ENCODE results near the gene SLAMF1.
A peak's percentile ranks its signal among the peaks of the same experiment; 100 is the strongest.
"Not testable (repeated sequence)": the region's sequence is repeated elsewhere in the genome, so short reads cannot be mapped to it uniquely, and the experiment has no call there.

The SLAMF1 gene, protein sequence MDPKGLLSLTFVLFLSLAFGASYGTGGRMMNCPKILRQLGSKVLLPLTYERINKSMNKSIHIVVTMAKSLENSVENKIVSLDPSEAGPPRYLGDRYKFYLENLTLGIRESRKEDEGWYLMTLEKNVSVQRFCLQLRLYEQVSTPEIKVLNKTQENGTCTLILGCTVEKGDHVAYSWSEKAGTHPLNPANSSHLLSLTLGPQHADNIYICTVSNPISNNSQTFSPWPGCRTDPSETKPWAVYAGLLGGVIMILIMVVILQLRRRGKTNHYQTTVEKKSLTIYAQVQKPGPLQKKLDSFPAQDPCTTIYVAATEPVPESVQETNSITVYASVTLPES

DNA sequence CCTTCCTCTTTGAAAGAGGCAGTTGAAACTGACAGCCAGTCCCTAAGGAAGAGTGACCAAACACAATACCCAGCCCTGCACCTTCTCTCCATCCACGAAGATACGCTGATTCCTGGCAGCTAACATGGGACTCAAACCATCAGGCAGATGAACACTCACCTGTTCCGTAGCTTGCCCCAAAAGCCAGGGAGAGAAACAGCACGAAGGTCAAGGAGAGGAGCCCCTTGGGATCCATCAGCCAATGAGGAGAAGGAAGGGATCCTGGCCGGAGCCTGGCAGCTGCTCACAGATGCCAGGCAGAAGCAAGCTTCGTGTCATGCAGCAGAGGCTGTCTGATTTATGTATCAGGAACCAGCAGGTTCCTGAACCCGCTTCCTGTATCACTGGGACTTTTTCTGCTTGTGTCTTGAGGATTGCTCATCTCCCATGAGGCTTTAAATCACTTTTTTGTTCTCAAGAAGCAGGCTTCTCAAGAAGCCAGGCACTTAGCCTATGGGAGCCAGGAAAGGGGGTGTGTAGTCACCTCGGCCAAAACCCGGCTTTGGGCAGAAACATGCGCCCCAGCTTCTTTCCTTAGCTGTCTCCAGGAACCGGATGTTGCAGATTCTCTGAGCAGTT lies at the start of gene SLAMF1:
Gene SLAMF1, minus strand, starts transcription at position 334 of the 618 bp plus-strand sequence. Its CDS starts 99 bp downstream, at position 235.
- FAIRE-seq: no peak
- DNase-seq (ENCODE audit: insufficient read length, low spot score): no peak

- not testable (repeated sequence) for FAIRE-seq; DNase-seq (ENCODE audit: insufficient read length, low spot score)
Measured at GRCh38 chr1:160692390-160692789, 45.5 kb upstream of the SLAMF1 start.

- DNase-seq (ENCODE audit: insufficient read length, low spot score) (no peak), FAIRE-seq (no peak)
Measured at GRCh38 chr1:160685266-160685665, 38.4 kb upstream of the SLAMF1 start.

DNA sequence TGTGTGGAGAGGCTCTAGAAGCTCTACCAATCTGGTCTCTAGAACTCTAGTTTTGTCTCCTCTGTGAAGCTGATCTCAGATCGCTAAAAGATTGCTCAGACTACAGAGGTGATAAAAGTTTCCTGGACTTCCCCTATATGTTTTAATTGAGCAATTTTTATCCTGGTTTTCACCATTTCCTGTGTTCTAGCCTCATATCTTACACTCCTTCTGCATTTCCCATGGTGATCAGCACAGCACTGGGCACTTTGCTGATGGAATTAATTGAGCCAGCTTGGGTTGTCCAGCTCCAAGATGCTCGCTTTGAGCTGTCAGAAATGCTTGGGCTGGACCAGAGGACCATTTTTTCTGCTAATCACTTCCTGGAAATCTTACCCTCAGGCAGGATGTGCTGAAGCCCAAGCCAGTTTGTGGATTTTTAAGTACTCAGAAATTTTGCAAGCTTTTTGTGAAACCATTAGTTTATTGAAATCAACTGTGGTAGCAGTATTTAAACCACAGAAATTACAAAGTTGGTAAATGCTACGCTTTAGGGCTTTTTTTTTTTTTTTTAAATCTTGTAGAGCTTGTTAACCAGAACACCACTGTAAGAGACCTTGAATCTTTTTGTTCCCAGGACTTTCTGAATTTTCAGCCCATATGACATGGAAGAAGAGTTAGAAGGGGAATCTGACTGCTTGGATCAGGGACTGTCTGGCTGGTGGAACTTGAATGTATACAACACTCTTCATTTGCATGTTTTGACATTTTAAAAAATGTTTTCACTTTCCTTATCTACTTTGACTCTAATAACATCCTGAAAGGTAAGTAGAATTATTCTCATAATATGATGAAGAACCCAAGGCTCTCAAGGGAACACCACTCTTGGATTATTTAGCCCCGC lies 36.4 kb upstream of the SLAMF1 start:
- no peak for FAIRE-seq
- no peak for DNase-seq (ENCODE audit: insufficient read length, low spot score)

DNA sequence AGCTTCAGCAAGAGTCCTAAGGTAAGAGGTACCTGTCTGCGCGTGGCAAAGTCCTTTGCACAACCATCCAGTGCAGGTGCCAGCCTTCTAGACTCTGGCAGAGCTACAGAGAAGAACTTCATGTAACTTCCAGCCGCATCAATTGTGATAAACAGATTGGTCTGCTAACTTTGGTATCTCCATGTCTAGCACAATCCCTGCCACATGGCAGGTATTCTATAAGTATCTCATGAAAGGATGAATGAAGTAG lies 35.0 kb upstream of the SLAMF1 start:
- DNase-seq (ENCODE audit: insufficient read length, low spot score): no peak
- no peak for FAIRE-seq

- FAIRE-seq (no peak), DNase-seq (ENCODE audit: insufficient read length, low spot score) (peak; percentile 19)
Measured at GRCh38 chr1:160681066-160681890, 34.4 kb upstream of the SLAMF1 start.

- FAIRE-seq (no peak), DNase-seq (ENCODE audit: insufficient read length, low spot score) (no peak)
Measured at GRCh38 chr1:160680399-160680798, 33.6 kb upstream of the SLAMF1 start.

GRCh38 chr1:160679893-160680292 lies 33.0 kb upstream of the SLAMF1 start:
- DNase-seq (ENCODE audit: insufficient read length, low spot score) (no peak), FAIRE-seq (no peak)

- DNase-seq (ENCODE audit: insufficient read length, low spot score): no peak
- no peak for FAIRE-seq
Measured at GRCh38 chr1:160676869-160677597, 30.2 kb upstream of the SLAMF1 start.

- FAIRE-seq (no peak), DNase-seq (ENCODE audit: insufficient read length, low spot score) (peak; percentile 37)
Measured at GRCh38 chr1:160675641-160676410, 29.0 kb upstream of the SLAMF1 start.

GRCh38 chr1:160674415-160674814 lies 27.6 kb upstream of the SLAMF1 start:
- DNase-seq (ENCODE audit: insufficient read length, low spot score) (no peak), FAIRE-seq (no peak)

- DNase-seq (ENCODE audit: insufficient read length, low spot score) (no peak), FAIRE-seq (no peak)
Measured at GRCh38 chr1:160672789-160673695, 26.2 kb upstream of the SLAMF1 start.

DNA sequence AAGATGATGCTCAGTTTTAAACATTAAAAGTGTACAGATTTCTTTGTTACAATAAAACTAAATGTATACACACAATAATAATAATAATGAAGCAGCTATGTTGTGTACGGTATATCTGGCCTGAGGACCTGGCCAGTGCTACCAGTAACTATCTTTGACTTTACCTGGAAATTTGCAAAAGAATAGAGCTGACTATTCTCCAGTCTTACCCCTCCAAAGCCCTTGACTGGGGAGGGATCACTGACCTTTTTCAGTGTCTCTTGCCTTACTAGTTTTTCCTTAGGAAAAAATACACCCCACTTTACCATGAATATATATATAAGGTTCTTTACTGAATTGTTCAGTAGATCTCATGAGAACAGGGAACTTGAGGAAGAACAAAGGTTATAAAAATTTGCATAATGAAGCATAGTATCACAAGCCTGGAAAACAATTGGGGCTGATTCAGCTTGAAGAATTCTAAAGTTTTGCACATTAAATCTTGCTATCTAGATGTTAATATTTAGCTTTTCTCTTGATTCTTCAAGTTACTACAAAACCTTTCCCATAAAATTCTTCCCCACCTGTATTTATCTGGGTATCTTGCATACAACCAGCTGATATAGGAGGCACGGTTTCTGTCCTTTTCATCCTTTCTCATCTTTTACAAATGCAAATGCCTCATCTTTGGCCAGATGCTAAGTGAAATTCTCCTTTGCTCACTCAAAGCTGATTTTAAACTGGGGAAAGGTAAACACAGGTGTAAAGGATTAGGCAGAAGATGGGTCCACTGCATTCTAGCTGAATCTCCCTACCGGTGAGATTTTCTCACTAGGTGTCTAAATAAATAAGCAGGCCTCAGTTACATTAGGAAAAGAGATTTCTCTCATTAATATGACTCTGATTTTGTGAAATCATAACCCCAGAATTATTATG lies 25.0 kb upstream of the SLAMF1 start:
- FAIRE-seq: no peak
- DNase-seq (ENCODE audit: insufficient read length, low spot score): no peak

DNA sequence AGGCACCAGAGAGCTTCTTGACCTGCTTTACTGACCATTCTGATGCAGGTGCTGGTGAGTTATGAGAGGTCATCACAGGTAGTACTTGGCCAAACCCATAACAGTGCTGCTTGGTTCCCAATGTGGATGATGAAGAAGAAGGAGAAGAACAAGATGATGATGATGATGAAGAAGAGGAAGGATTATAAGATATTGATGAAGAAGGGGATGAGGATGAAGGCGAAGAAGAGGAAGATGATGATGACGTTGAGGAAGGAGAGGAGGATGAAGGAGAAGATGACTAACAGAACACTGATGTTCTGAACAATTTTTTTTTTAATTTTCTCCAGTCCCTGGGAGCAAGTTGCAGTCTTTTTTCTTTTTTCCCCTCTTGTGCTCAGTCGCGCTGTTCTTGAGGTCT lies 23.9 kb upstream of the SLAMF1 start:
- no peak for FAIRE-seq
- DNase-seq (ENCODE audit: insufficient read length, low spot score): no peak

DNA sequence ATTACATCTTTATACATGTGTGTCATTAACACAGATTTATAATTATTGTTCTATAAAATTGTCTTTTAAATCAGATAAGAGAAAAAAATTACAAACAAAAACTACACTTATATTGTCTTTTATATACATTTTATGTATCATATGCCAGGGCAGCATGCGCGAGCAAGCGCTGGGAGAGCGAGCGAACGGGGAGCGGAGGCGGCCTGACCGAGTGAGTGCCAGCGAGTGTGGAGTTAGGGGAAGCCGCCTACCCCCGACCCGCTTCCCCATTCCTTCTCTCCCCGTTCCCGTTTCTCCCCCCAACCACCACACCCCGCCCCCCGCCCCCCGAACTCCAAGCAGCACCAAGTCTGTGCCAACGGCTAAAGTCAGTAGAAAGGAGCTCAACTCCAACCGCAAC lies 23.0 kb upstream of the SLAMF1 start:
- DNase-seq (ENCODE audit: insufficient read length, low spot score): no peak
- FAIRE-seq: no peak

DNA sequence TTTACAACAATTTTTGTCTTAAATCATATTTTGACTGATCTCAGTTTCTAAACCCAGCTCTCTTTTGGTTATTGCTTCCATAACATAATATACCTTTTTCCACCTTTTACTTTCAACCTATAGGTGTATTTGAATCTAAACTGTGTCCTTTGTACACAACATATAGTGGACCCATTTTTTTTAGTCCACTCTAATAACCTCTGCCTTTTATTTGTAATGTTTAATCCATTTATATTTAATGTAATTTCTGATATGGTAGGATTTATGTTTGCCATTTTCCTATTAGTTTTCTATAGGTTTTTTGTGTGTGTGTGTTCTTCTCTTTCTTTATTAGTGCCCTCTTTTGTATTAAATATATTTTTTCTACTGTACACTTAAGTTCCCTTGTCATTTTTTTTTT lies 22.4 kb upstream of the SLAMF1 start:
- FAIRE-seq (no peak), DNase-seq (ENCODE audit: insufficient read length, low spot score) (no peak)

GRCh38 chr1:160667896-160668295 lies 21.1 kb upstream of the SLAMF1 start:
- DNase-seq (ENCODE audit: insufficient read length, low spot score) (no peak), FAIRE-seq (no peak)
